H1 (cell line): ENCODE data around the gene ASXL3. TPM values are rescaled to one million over a fixed set of nuclear protein-coding genes. Genes with fewer than 3 reads are reported as not detected.

ENCODE experiments used
- CTCF ChIA-PET: fragments of 300-600 bp; sonication (Branson Sonifier 250); formaldehyde crosslinking; loops from one replicate; lab custom pipeline; 2021; ENCODE audit not compliant: partially characterized antibody; lab: Charles Lee
- POLR2A ChIA-PET: fragments of 300-600 bp; sonication (Branson Sonifier 250); formaldehyde crosslinking; loops from one replicate; lab custom pipeline; 2021; ENCODE audit warnings: inconsistent platforms; ENCODE audit not compliant: partially characterized antibody; lab: Charles Lee
- DNase-seq, 2 experiments: peaks; one replicate each; pipeline versions ENCODE4 v3.0.0 to v3.0.0-alpha.2; 2010 to 2022; ENCODE audit warnings: low spot score in 2 of 2, low read depth in 1 of 2, mixed read lengths in 1 of 2
- FAIRE-seq: peaks from 2 replicates; lab custom pipeline; 2011; peaks lifted over from hg19 to GRCh38; lab: Jason Lieb, UNC
- H2AFZ ChIP-seq: 2 replicates; pipeline ENCODE4 v1.8.1; 2012; ENCODE audit warnings: low read length, inconsistent platforms
- H2AK5ac ChIP-seq: 2 replicates; pipeline ENCODE4 v1.6.1; 2013; ENCODE audit warnings: low read depth, low read length
- H2BK120ac ChIP-seq: replicated peaks from 2 replicates; pipeline ENCODE3; 2013; ENCODE audit warnings: low read depth, low read length, inconsistent platforms
- H2BK12ac ChIP-seq: 2 replicates; pipeline ENCODE4 v1.6.1; 2013; ENCODE audit warnings: low read depth, low read length
- H2BK15ac ChIP-seq: 2 replicates; pipeline ENCODE4 v1.6.1; 2013; ENCODE audit warnings: low read length
- H2BK20ac ChIP-seq: 2 replicates; pipeline ENCODE4 v1.6.1; 2013; ENCODE audit warnings: low read length
- H2BK5ac ChIP-seq: 2 replicates; pipeline ENCODE4 v1.6.1; 2013; ENCODE audit warnings: low read depth, low read length
- H3K14ac ChIP-seq: 2 replicates; pipeline ENCODE4 v1.6.1; 2013; ENCODE audit warnings: inconsistent platforms; ENCODE audit not compliant: insufficient read length
- H3K18ac ChIP-seq: 2 replicates; pipeline ENCODE4 v1.6.1; 2013; ENCODE audit warnings: low read length; ENCODE audit errors: extremely low read depth
- H3K23ac ChIP-seq: 2 replicates; pipeline ENCODE4 v1.6.1; 2013; ENCODE audit warnings: inconsistent platforms; ENCODE audit not compliant: insufficient read length
- H3K23me2 ChIP-seq: 2 replicates; pipeline ENCODE4 v1.6.1; 2013; ENCODE audit warnings: low read depth, low read length
- H3K27ac ChIP-seq: 2 replicates; pipeline ENCODE4 v1.6.1; 2011; ENCODE audit warnings: low read depth, low read length, inconsistent platforms
- H3K27me3 ChIP-seq, 4 experiments: replicated peaks in 1 of 4; 1 replicate in 1 of 4; 2 replicates in 3 of 4; pipeline versions ENCODE4 v1.6.1 to v1.8.1; 2011 to 2013; ENCODE audit warnings: low read length in 3 of 4, mild to moderate bottlenecking in 3 of 4, inconsistent platforms in 2 of 4, mixed read lengths in 2 of 4, moderate library complexity in 1 of 4; ENCODE audit not compliant: control insufficient read depth in 3 of 4, insufficient read depth in 3 of 4; ENCODE audit errors: extremely low read depth in 1 of 4
- H3K36me3 ChIP-seq, 4 experiments: 2 replicates each; pipeline versions ENCODE4 v1.6.1 to v1.8.1; 2011 to 2013; ENCODE audit warnings: mild to moderate bottlenecking in 4 of 4, low read length in 3 of 4, moderate library complexity in 2 of 4, control low read depth in 1 of 4, inconsistent platforms in 1 of 4; ENCODE audit not compliant: insufficient read depth in 4 of 4, control insufficient read depth in 2 of 4
- H3K4ac ChIP-seq: replicated peaks from 2 replicates; pipeline ENCODE3; 2013; ENCODE audit warnings: low read length, low read depth, mixed read lengths, inconsistent platforms; ENCODE audit not compliant: insufficient read length
- H3K4me1 ChIP-seq, 4 experiments: replicated peaks in 1 of 4; 1 replicate in 1 of 4; 2 replicates in 3 of 4; pipeline versions ENCODE4 v1.6.1 to v1.8.1; 2011 to 2013; ENCODE audit warnings: low read length in 3 of 4, inconsistent platforms in 2 of 4, mixed read lengths in 1 of 4; ENCODE audit not compliant: insufficient read depth in 4 of 4, control insufficient read depth in 3 of 4
- H3K4me2 ChIP-seq, 2 experiments: 2 replicates each; pipeline versions ENCODE4 v1.6.1 to v1.8.1; 2011 to 2013; ENCODE audit warnings: low read depth in 2 of 2, low read length in 2 of 2, control low read depth in 1 of 2, inconsistent platforms in 1 of 2, mild to moderate bottlenecking in 1 of 2; ENCODE audit not compliant: insufficient read depth in 1 of 2
- H3K4me3 ChIP-seq, 4 experiments: fragments of 200-600, 300-600 bp in 1 of 4; sonication (generic), shearing (Covaris generic), sonication (Bioruptor Twin) in 1 of 4; 2 replicates each; pipeline versions ENCODE4 v1.5.1 to v1.8.1; 2011 to 2016; ENCODE audit warnings: low read length in 4 of 4, low read depth in 3 of 4, control low read depth in 2 of 4, inconsistent platforms in 2 of 4, mild to moderate bottlenecking in 2 of 4, mixed read lengths in 1 of 4, moderate library complexity in 1 of 4; ENCODE audit not compliant: insufficient read depth in 2 of 4; ENCODE audit errors: extremely low read depth in 1 of 4
- H3K56ac ChIP-seq: replicated peaks from 2 replicates; pipeline ENCODE3; 2013; ENCODE audit warnings: low read depth, mild to moderate bottlenecking, mixed read lengths, low read length, inconsistent platforms; ENCODE audit not compliant: insufficient read length
- H3K79me1 ChIP-seq: 2 replicates; pipeline ENCODE4 v1.6.1; 2013; ENCODE audit warnings: low read depth, low read length, control low read depth
- H3K79me2 ChIP-seq, 2 experiments: 2 replicates each; pipeline versions ENCODE4 v1.6.1 to v1.8.1; 2012 to 2013; ENCODE audit warnings: low read length in 2 of 2, mild to moderate bottlenecking in 2 of 2, inconsistent platforms in 1 of 2; ENCODE audit not compliant: insufficient read depth in 2 of 2, control insufficient read depth in 1 of 2
- H3K9ac ChIP-seq, 4 experiments: replicated peaks in 1 of 4; 1 replicate in 1 of 4; 2 replicates in 3 of 4; pipeline versions ENCODE4 v1.6.1 to v1.8.1; 2011 to 2013; ENCODE audit warnings: low read depth in 3 of 4, low read length in 3 of 4, control low read depth in 2 of 4, mild to moderate bottlenecking in 2 of 4, moderate library complexity in 2 of 4, inconsistent platforms in 1 of 4; ENCODE audit errors: extremely low read depth in 1 of 4
- H3K9me3 ChIP-seq, 2 experiments: 2 replicates each; pipeline versions ENCODE4 v1.6.1 to v1.8.1; 2012 to 2013; ENCODE audit warnings: mild to moderate bottlenecking in 2 of 2, moderate library complexity in 2 of 2, control low read depth in 1 of 2, inconsistent platforms in 1 of 2, low read depth in 1 of 2, low read length in 1 of 2, mixed read lengths in 1 of 2; ENCODE audit not compliant: insufficient read depth in 2 of 2
- H4K20me1 ChIP-seq, 2 experiments: replicated peaks in 1 of 2; 2 replicates each; pipeline versions ENCODE3 to v1.8.1; 2011 to 2013; ENCODE audit warnings: inconsistent platforms in 2 of 2, low read length in 2 of 2, mild to moderate bottlenecking in 1 of 2; ENCODE audit not compliant: insufficient read depth in 2 of 2, control insufficient read depth in 1 of 2
- H4K5ac ChIP-seq: 2 replicates; pipeline ENCODE4 v1.6.1; 2013; ENCODE audit warnings: low read length, low read depth, mixed read lengths, inconsistent platforms; ENCODE audit not compliant: insufficient read length
- H4K8ac ChIP-seq: 2 replicates; pipeline ENCODE4 v1.8.0; 2013; ENCODE audit warnings: mild to moderate bottlenecking, moderate library complexity, low read length, inconsistent platforms; ENCODE audit not compliant: insufficient read depth; ENCODE audit errors: extremely low read depth
- H4K91ac ChIP-seq: replicated peaks from 2 replicates; pipeline ENCODE3; 2013; ENCODE audit warnings: low read length, mixed read lengths, inconsistent platforms; ENCODE audit not compliant: insufficient read length
- ASH2L ChIP-seq: fragments of 200-600, 300-600 bp; sonication (generic); IDR thresholded peaks from one replicate; pipeline ENCODE4 v1.7.1; 2017; ENCODE audit warnings: low read length
- BRCA1 ChIP-seq: IDR thresholded peaks from 2 replicates; pipeline ENCODE4 v1.6.1; 2012; ENCODE audit warnings: low read depth, low read length, improper control_type of control experiment
- CBX8 ChIP-seq: fragments of 300-800, 300-1000 bp; sonication (generic); IDR thresholded peaks from 2 replicates; pipeline ENCODE4 v1.7.1; 2016; ENCODE audit warnings: low read depth, low read length, borderline replicate concordance
- CTBP2 ChIP-seq: IDR thresholded peaks from 2 replicates; pipeline ENCODE4 v1.7.0; 2011; ENCODE audit warnings: borderline replicate concordance, mild to moderate bottlenecking, moderate library complexity, mixed read lengths, low read length; ENCODE audit not compliant: insufficient read depth, insufficient read length
- HDAC2 ChIP-seq, 2 experiments: fragments of 300-600 bp in 1 of 2; sonication (generic) in 1 of 2; IDR thresholded peaks; 2 replicates each; pipeline ENCODE4 v1.6.1; 2011 to 2012; ENCODE audit warnings: low read depth in 2 of 2, low read length in 2 of 2, mild to moderate bottlenecking in 2 of 2, moderate library complexity in 2 of 2, borderline replicate concordance in 1 of 2, inconsistent platforms in 1 of 2
- PHF8 ChIP-seq: fragments of 200-600 bp; sonication (generic); conservative IDR thresholded peaks from 2 replicates; pipeline ENCODE4 v1.7.1; 2012; ENCODE audit warnings: low read depth, mild to moderate bottlenecking, inconsistent platforms, low read length, moderate library complexity
- RNF2 ChIP-seq: fragments of 200-900, 300-1000 bp; sonication (generic); IDR thresholded peaks from 2 replicates; pipeline ENCODE4 v1.7.1; 2016; ENCODE audit warnings: borderline replicate concordance, low read depth, mild to moderate bottlenecking, antibody characterized with exemption, low read length; ENCODE audit not compliant: poor library complexity, severe bottlenecking; ENCODE audit errors: missing control alignments
- WGBS, 2 experiments: shearing (Covaris generic) in 1 of 2; methylation state at CpG; one replicate each; pipeline versions ENCODE4 v1.1.6 to v1.1.7; 2013 to 2015; ENCODE audit warnings: low lambda C conversion rate in 2 of 2, mixed read lengths in 2 of 2, inconsistent platforms in 1 of 2, low coverage in 1 of 2, missing lambda C conversion rate in 1 of 2; ENCODE audit not compliant: insufficient replicate concordance in 2 of 2, insufficient coverage in 1 of 2, insufficient read length in 1 of 2; ENCODE audit errors: extremely low coverage in 1 of 2, missing lambda C conversion rate in 1 of 2; 5-methylcytosine and 5-hydroxymethylcytosine counted together
- polyA plus RNA-seq, 7 experiments: library from polyadenylated mRNA; depleted of rRNA in 3 of 7; stranded (reverse) in 5 of 7; unstranded in 2 of 7; fragments of >200 nt in 5 of 7; fragments of 200-250 nt in 2 of 7; gene quantifications; 1 replicate in 5 of 7; 2 replicates in 1 of 7; 4 replicates in 1 of 7; pipeline versions ENCODE4 v1.2.1 to v1.2.3, GENCODE V29; 2011 to 2013; ENCODE audit warnings: missing spikeins in 2 of 7, mixed read lengths in 2 of 7
- total RNA-seq: library from RNA; stranded (reverse); fragmentation: NEBNext Ultra II Directional; extraction: Animal tissue kit (Norgen Biotek cat#: 25700); gene quantifications from 2 replicates; pipeline ENCODE4 v1.2.1, GENCODE V29; 2021

The ASXL3 gene
- total and polyA plus RNA-seq, 2 of the 8 experiments (the other 6 are each of a cell fraction or from before 2014, with no cell fraction given) = 0.08 to 1.3 TPM

GRCh38 chr18:33710269-33710668 lies 132.2 kb downstream of the ASXL3 start:
- Histone ChIP-seq H4K20me1 (no peaks in the 10 kb centered on the region), H2BK15ac (no peak overlapping the region), H3K4me1 (no peaks in the 10 kb centered on the region), H3K9ac (no peak overlapping the region), H3K36me3 (no peaks in the 10 kb centered on the region), H3K56ac (no peak overlapping the region), H3K79me2 (no peaks in the 10 kb centered on the region), H3K23me2 (no peaks in the 10 kb centered on the region), H2BK120ac (no peak overlapping the region), H3K23ac (no peak overlapping the region), H3K79me1 (no peaks in the 10 kb centered on the region), H2BK20ac (no peak overlapping the region), H4K8ac (no peak overlapping the region), H3K27me3 (no peaks in the 10 kb centered on the region), H3K4me2 (no peak overlapping the region), H2BK12ac (no peak overlapping the region), H2AK5ac (no peak overlapping the region), H3K18ac (no peak overlapping the region), H3K9me3 (no peaks in the 10 kb centered on the region), H4K5ac (no peak overlapping the region), H3K4ac (no peak overlapping the region), H3K14ac (no peak overlapping the region), H2AFZ (no peak overlapping the region), H3K27ac (no peak overlapping the region), H2BK5ac (no peak overlapping the region), H3K4me3 (no peak overlapping the region), H4K91ac (no peak overlapping the region)
- FAIRE-seq (no peak), DNase-seq (no peak)
- ChIA-PET POLR2A (no interaction called here), CTCF (no interaction called here)
- no peak for TF ChIP-seq ASH2L
- no peak for TF ChIP-seq RNF2
- TF ChIP-seq PHF8 = no peak
- TF ChIP-seq CBX8 = no peak
- no peak for TF ChIP-seq HDAC2 (IDR thresholded peaks at IDR 0.05; ENCODE audit: borderline replicate concordance in 1 of 2, low read depth in 2 of 2, low read length in 2 of 2)
- TF ChIP-seq BRCA1 = no peak
- no peak for TF ChIP-seq CTBP2
- WGBS, 2 experiments = 92% methylated on average over 2 of the region's 2 CpGs; no CpG with 5 or more reads in 1 of the 2 experiments
